ENCODE results near the gene UACA. TPM values are rescaled to one million over a fixed set of nuclear protein-coding genes. Genes with fewer than 3 reads are reported as not detected.

The UACA gene
- total RNA-seq, 2 experiments from 2014 or later: 2.3 to 3.9 TPM

DNA sequence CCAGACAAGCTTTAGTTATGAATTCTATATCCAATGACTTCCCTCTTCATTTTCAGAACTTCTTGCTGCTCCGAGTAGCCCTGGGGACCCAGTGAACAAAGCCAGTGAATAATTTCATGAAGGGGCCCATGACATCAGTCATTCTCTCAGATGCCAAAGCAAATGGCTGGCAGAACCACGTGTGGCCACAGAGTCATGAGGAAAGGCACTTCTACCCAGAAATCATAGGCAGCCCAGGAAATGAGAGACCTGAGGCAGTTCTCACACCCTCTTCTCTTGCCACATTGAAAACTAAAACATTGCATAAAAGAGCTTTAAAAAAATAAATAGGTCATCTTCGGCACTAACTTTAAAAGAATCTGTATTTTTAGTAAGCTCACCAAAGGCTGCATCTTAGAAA, 4.3 kb upstream of the UACA start:
- Mint-ChIP-seq H3K4me1 (peaks cover 19% of the 10 kb centered on the region), H3K27ac (no peak overlapping the region), H3K27me3 (peaks cover 20% of the 10 kb centered on the region), H3K9me3 (no peaks in the 10 kb centered on the region), H3K4me3 (no peak overlapping the region), H3K36me3 (no peaks in the 10 kb centered on the region)
- no peak for DNase-seq

DNA sequence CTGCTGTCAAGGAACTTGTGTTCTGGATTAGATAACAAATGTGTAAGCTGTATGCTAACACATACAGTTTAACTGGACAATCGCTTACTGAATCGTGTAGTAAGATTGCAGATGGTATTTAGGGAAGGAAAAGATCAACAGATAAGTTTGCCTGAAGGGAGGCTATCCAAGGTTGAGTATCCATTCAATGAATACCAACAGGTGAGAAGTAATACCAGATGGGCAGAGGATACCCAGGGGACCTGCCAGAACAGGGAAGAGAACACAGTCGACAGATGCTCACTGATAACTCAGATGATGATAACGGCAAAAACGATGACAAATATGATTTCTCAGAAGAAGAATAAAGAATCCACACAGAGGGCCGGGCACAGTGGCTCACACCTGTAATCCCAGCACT, 3.2 kb upstream of the UACA start:
- no peaks in the 10 kb centered on the region for H3K36me3 Mint-ChIP-seq
- H3K27ac Mint-ChIP-seq: no peak overlapping the region
- no peak for DNase-seq
- no peaks in the 10 kb centered on the region for H3K9me3 Mint-ChIP-seq
- no peak overlapping the region for H3K4me3 Mint-ChIP-seq
- H3K4me1 Mint-ChIP-seq: peaks cover 25% of the 10 kb centered on the region
- peaks cover 30% of the 10 kb centered on the region for H3K27me3 Mint-ChIP-seq

DNA sequence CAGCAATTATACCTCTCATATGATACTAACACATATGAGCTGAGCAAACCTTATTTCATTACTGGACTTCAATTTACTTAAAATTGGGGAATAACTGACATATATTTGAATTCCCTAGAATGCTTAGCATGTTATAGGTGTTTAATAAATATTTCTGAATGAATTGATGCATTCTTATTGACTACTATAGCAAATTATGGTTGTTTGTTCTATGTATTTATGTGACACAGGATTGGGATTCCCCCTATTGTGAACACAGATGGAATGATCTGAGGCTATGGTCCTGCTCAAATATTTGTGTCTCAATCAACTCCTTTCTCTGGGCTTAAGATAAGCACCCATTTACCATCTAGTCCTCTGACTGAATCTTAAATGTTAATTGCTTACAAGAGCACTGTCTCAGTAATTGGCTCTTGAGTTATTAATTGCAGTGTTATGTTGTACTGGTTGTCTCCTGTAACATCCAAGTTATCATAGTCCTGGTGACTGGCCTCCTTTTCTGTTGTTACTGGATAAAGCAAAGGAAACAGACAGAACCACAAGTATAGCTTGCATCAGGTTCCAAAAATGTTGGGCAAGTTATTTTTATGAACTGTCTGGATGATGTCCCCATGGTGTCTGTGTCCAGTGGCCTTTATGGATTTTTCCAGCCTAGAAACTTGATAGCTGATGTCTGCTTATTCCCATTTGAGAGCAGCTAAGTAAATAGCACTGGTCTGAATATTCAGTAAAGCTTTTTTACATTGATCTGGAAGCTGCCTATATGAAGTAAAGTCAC, 2.3 kb upstream of the UACA start:
- Mint-ChIP-seq H3K27ac (no peak overlapping the region), H3K4me1 (peaks cover 22% of the 10 kb centered on the region), H3K36me3 (no peaks in the 10 kb centered on the region), H3K4me3 (no peak overlapping the region), H3K27me3 (peaks cover 39% of the 10 kb centered on the region), H3K9me3 (no peaks in the 10 kb centered on the region)
- no peak for DNase-seq

DNA sequence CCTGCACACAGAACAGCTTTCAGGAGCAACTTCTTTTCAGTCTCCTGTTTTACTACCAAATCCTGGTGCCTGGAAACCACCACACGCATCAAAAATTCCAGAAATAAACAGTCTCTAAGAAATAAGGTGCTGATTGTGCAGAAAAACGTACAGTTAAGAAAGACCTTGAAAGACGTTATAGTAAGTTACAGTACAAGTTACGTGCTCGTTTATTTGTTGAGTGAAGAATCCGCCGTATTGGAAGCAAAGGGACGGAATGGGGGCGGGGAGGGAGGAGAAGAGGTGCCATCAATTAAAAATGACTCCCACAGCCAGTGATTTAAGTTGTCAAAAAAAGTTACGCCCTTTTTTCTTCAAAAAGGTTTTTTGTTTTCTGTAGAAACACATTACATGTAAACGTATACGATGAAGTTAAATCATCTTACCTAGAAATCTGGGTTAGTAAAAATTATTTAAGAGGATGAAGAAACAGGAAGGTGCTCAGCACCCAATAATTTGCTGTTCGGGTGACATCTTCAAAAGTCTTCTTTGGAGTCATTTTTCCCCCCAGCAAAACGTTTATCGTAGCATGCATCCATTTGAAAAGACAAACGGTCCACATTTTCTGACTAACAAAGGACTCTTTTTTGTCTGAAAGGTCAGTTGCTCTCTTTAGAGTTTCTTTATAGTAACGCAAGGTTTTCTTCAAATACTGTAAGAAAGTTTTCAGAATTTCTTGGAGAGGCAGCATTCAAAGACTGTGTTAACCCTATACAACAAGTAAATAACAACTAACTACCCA, 782 bp upstream of the UACA start:
- Mint-ChIP-seq H3K36me3 (no peaks in the 10 kb centered on the region), H3K9me3 (no peaks in the 10 kb centered on the region), H3K4me3 (peak overlapping the region; percentile 85), H3K27me3 (peaks cover 50% of the 10 kb centered on the region), H3K27ac (peak overlapping the region; percentile 19), H3K4me1 (peaks cover 21% of the 10 kb centered on the region)
- DNase-seq: no peak

DNA sequence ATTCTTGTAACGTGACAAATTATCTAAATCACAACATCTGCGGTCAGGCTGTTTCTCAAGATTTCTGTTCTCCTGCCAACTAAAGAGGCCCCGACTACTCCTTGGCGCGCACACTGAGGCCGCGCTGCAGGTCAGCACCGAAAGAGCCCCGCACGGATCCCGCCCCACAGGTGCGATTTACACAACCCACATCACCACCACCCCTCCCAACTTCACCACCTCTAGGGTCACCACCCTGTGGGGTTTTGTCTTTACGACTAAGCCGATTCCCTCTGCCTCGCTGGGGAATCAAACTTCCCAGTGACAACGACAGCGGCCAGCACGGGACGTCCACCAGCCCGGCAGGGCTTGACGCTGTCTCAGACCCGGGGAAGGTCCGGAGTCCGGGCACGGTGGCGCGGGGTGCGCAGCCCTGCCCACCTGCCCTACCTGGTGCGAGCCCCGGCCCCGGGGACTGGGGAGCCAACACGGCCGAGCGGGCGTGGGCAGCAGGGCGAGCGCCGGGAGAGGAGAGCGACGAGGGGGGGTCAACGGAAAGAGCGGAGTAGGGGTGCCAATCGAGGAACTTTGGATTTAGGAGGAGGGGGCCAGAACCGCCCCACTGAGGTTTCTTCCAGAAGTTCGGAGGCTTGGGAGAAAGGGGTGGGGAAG, 764 bp downstream of the UACA start:
- Mint-ChIP-seq H3K36me3 (no peaks in the 10 kb centered on the region), H3K27ac (no peak overlapping the region), H3K4me1 (peaks cover 12% of the 10 kb centered on the region), H3K4me3 (peak overlapping the region; percentile 85), H3K9me3 (no peaks in the 10 kb centered on the region), H3K27me3 (peaks cover 64% of the 10 kb centered on the region)
- DNase-seq: peak; percentile 4

DNA sequence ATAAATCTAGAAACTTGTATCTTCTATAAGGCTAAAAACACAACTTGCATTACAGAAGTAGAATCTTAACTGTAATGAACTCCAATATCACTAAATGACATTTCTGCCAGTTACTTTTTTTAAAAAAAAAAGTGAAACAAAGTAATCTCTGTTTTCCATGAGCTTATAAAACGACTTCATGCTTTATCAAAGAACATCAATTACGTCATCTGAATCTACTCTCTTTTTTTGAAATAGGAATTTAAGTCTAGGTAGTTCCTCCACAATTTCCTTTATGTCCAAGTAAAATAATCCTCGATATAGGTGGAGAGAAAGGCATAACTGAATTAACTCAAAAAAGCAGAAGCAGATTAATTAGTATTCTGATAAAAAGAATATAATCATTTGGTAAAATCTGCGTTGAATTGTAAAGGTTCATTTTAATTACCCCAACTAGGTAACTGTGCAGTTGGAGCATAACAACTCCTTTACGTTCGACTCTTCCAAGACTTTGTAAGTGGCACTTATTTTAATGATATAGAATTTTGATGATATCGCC, 1.4 kb downstream of the UACA start:
- Mint-ChIP-seq H3K4me1 (peaks cover 11% of the 10 kb centered on the region), H3K27ac (no peak overlapping the region), H3K4me3 (peak overlapping the region; percentile 85), H3K36me3 (no peaks in the 10 kb centered on the region), H3K27me3 (peaks cover 70% of the 10 kb centered on the region), H3K9me3 (no peaks in the 10 kb centered on the region)
- DNase-seq: no peak

DNA sequence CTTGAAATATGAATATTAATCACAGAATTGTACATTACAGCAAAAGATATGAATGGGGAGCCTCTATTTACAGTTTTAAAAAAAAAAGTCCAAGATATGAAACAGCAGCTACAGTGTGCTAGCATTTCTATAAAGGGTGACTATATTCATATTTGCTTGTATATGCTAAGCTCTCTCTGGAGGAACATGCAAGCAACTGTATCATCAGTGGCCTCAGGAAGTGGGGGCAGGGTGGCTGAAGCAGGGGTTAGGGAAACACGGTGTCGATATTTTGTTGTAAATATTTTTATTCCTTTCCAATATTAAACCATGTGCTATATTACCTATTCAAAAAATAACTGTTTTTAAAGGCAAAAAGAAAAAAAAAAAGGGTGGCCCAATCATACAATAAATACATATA, 2.3 kb downstream of the UACA start:
- no peak overlapping the region for H3K27ac Mint-ChIP-seq
- no peaks in the 10 kb centered on the region for H3K9me3 Mint-ChIP-seq
- H3K4me3 Mint-ChIP-seq: no peak overlapping the region
- no peak for DNase-seq
- H3K36me3 Mint-ChIP-seq: no peaks in the 10 kb centered on the region
- peaks cover 11% of the 10 kb centered on the region for H3K4me1 Mint-ChIP-seq
- peaks cover 71% of the 10 kb centered on the region for H3K27me3 Mint-ChIP-seq

DNA sequence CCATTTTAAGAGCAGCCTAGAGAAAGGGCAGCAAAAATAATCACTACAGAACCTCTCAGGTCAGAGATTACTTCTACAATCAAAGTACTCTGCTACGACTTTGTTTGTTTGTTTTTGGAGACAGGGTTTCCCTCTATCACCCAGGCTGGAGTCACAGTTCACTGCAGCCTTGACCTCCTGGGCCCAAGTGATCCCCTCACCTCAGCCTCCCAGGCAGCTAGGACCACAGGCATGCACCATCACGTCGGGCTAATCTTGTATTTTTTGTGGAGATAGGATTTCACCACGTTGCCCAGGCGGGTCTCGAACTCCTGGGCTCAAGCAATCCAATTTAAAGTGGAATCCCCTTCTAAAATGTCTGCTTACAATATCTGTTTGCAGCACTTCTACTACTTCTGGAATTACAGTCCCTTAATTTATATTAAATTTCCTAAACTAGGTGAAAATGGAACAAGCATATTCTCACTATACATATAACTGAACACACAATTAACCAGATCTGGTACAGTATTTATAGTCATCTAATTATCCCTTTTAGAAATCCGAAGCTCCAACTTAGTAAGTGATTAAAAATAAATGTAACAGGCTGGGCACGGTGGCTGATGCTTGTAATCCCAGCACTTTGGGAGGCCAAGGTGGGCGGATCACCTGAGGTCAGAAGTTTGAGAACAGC, 4.4 kb downstream of the UACA start:
- Mint-ChIP-seq H3K9me3 (no peaks in the 10 kb centered on the region), H3K4me1 (peaks cover 9% of the 10 kb centered on the region)

DNA sequence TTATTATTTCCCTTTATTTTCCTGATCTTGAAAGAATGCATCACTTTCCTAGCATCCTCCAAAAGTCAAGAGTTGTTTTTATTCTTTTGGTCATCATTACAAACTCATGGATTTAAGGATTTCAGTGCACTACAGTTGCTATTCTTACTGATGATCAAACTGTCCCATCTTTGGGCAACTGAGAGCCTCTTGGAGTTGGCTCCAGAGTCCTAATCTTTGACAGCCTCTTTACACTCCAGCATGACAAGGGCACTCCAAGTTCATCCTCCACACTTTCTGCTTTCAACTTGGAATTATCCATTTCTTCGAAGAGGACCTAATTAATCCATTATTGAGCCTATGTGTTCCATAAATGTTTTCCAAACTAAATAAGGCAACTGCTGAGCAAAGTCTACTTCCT, 5.7 kb downstream of the UACA start:
- Mint-ChIP-seq H3K9me3 (no peaks in the 10 kb centered on the region), H3K27me3 (peaks cover 58% of the 10 kb centered on the region), H3K4me1 (peaks cover 8% of the 10 kb centered on the region), H3K36me3 (no peaks in the 10 kb centered on the region), H3K4me3 (no peak overlapping the region), H3K27ac (no peak overlapping the region)
- no peak for DNase-seq

More for the DNA sequence above, 4.4 kb downstream of the UACA start:
- H3K36me3 Mint-ChIP-seq: no peaks in the 10 kb centered on the region
- no peak overlapping the region for H3K27ac Mint-ChIP-seq
- no peak for DNase-seq
- H3K4me3 Mint-ChIP-seq: no peak overlapping the region
- H3K27me3 Mint-ChIP-seq: peaks cover 63% of the 10 kb centered on the region

DNA sequence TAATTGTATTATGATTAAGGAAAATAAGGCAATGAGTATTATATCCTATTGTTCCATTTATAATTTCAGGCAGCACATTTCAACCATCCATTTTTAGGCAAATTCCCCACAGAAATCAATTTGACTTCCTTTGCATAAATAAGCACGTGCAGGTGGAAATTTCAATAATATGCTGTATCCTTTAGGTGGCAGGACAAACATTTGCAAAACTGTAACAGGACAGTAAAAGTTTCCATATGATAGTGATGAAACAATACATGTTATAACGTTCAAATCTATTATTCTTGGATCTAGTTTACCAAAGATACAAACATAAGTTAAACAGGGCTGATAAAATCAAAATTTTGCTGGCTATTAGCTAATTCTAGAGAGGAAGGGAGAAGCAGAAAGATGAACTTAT, 8.5 kb downstream of the UACA start:
- no peak overlapping the region for H3K27ac Mint-ChIP-seq
- no peak for DNase-seq
- peaks cover 31% of the 10 kb centered on the region for H3K27me3 Mint-ChIP-seq
- H3K4me3 Mint-ChIP-seq: no peak overlapping the region
- H3K9me3 Mint-ChIP-seq: no peaks in the 10 kb centered on the region
- H3K36me3 Mint-ChIP-seq: no peaks in the 10 kb centered on the region
- H3K4me1 Mint-ChIP-seq: peaks cover 6% of the 10 kb centered on the region

DNA sequence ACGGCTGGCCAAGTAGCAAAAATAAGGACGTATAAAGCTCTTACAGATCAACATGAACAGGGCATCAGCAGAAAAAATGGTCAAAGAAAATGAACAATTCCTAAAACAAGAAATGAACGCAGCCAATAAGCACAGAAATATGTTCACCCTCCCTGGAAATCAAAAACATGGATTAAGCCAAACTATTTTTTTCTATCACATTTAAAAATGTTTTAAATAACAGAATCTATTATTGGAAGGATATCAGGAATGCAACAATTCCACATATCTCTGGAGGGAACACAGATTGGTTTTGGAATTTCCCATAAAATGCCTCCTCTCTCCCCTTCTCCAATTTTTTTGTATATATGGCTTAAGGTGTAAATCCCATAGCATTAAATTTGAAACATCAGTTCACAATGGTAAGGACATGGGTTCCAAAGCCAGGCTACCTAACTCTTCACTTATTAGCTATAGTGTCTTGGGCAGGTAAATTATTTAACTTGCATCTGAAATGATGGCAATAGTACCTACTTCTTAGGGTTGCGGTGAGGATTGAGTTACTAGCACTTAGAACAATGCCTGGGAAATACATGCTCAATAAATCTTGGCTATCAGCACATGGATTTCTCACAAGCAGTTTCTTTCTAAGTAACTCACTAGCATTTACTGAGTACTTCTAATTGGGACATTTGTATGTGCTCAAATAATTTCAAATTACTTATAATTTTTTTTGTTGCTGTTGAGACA, 10.1 kb downstream of the UACA start:
- Mint-ChIP-seq H3K9me3 (no peaks in the 10 kb centered on the region), H3K27me3 (peaks cover 20% of the 10 kb centered on the region), H3K36me3 (no peaks in the 10 kb centered on the region), H3K4me3 (no peak overlapping the region), H3K4me1 (peaks cover 6% of the 10 kb centered on the region), H3K27ac (no peak overlapping the region)
- DNase-seq: no peak

DNA sequence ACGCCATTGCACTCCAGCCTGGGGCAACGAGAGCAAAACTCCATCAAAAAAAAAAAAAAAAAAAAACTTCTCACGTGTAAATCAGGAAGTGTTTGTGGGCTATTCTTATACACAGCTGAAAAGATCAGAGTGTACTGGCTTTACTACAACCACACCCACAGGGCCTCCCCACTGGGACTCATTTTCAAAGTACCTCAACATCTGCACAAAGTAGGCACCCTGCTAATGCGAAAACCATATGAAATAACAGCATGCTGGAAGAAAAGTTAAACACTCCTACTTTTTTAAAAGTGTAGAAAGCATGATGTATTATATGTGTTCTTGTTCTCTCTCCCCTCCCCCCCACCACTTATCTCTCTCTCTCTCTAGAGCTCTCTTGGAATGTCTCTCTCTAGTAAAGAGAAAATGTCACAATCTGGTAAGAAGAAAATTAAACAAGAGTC, 11.1 kb downstream of the UACA start:
- H3K4me1 Mint-ChIP-seq: peaks cover 6% of the 10 kb centered on the region
- H3K4me3 Mint-ChIP-seq: no peak overlapping the region
- no peaks in the 10 kb centered on the region for H3K36me3 Mint-ChIP-seq
- peaks cover 10% of the 10 kb centered on the region for H3K27me3 Mint-ChIP-seq
- no peak overlapping the region for H3K27ac Mint-ChIP-seq
- no peak for DNase-seq
- H3K9me3 Mint-ChIP-seq: no peaks in the 10 kb centered on the region

DNA sequence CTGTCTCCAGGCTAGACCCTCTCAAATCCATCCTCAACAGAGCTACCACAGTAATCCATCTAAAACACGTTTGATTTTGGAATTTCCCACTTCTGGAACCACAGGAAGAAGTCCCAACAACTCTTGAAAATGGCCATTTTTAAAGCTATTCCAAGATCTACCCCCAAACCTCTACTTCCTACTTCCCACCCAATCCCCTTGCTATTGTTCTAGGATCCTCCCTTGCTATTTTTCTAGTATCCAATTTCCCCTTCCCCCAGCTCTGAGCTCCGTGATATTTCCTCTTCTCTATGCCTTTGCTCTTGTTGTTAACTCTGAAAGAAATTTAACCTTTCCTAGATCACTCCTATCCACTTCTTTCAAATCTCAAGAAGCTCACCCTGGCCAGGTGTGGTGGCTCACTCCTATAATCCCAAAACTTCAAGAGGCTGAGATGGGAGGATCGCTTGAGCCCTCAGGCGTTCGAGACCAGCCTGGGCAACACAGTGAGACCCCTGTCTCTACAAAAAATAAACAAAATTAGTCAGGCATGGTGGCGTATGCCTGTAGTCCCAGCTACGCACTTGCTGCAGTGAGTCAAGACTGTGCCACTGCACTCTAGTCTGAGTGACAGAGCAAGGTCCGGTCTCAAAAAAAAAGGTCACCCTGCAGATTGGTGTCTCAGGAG, 13.0 kb downstream of the UACA start:
- Mint-ChIP-seq H3K4me1 (peaks cover 6% of the 10 kb centered on the region), H3K36me3 (no peaks in the 10 kb centered on the region), H3K27ac (no peak overlapping the region), H3K4me3 (no peak overlapping the region), H3K27me3 (peaks cover 14% of the 10 kb centered on the region), H3K9me3 (no peaks in the 10 kb centered on the region)
- DNase-seq: no peak

DNA sequence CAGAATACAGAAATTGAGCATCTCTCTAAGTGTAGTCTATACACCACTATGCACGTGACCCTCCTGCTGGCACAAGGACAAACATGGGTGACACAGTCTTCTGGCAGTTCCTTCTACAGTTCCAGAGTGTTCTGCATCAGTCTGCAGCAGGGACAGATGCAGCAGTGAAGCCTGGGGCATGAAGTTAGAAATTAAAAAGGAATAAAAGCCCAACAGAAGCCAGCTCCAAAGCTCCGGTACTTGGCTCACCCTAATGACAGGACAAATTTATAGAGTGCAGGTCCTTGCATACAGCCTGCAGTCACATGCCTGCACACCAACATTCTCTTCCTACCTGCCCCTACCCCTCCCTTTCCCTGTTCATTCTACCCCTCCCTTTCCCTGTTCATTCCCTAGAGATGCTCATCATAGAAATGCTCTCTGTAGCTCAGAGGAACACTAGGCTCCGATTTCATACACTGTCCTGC, 15.0 kb downstream of the UACA start:
- no peaks in the 10 kb centered on the region for H3K9me3 Mint-ChIP-seq
- no peaks in the 10 kb centered on the region for H3K36me3 Mint-ChIP-seq
- no peak overlapping the region for H3K27ac Mint-ChIP-seq
- H3K27me3 Mint-ChIP-seq: peaks cover 14% of the 10 kb centered on the region
- DNase-seq: no peak
- H3K4me3 Mint-ChIP-seq: no peak overlapping the region
- peaks cover 6% of the 10 kb centered on the region for H3K4me1 Mint-ChIP-seq

Measured in activated naive CD8-positive, alpha-beta T cell treated with anti-CD3 and anti-CD28 coated beads for 36 hours (primary cell).